HepG2 (cell line): ENCODE results near the gene SLC16A5. TPM values are rescaled to one million over a fixed set of nuclear protein-coding genes. Genes with fewer than 3 reads are reported as not detected.

Experiments used
- DMTF1 ChIP-seq: sonication (generic); formaldehyde crosslinking; IDR thresholded peaks from 2 replicates; pipeline ENCODE4 v1.4.0; 2020; ENCODE audit warnings: mild to moderate bottlenecking, missing genetic modification reagents
- DNMT3B ChIP-seq: conservative IDR thresholded peaks from 2 replicates; pipeline ENCODE4 v1.6.1; 2016; ENCODE audit warnings: missing biosample characterization, control low read depth
- MAFK ChIP-seq, 2 experiments: IDR thresholded peaks in 1 of 2; conservative IDR thresholded peaks in 1 of 2; 2 replicates each; pipeline ENCODE4 v1.6.1; 2011; ENCODE audit warnings: improper control_type of control experiment in 2 of 2, low read length in 2 of 2
- MXD1 ChIP-seq: sonication (generic); formaldehyde crosslinking; IDR thresholded peaks from 2 replicates; pipeline ENCODE4 v1.4.0; 2020; ENCODE audit warnings: mild to moderate bottlenecking, missing genetic modification reagents
- MYPOP ChIP-seq: sonication (generic); formaldehyde crosslinking; IDR thresholded peaks from 2 replicates; pipeline ENCODE4 v1.8.1; 2023; ENCODE audit warnings: mild to moderate bottlenecking, moderate library complexity, missing genetic modification reagents
- PLSCR1 ChIP-seq: sonication (generic); formaldehyde crosslinking; IDR thresholded peaks from 2 replicates; pipeline ENCODE4 v1.5.0; 2020; ENCODE audit warnings: missing genetic modification reagents, mild to moderate bottlenecking, borderline replicate concordance
- SIX1 ChIP-seq: sonication (generic); formaldehyde crosslinking; IDR thresholded peaks from 2 replicates; pipeline ENCODE4 v1.4.0; 2020; ENCODE audit warnings: missing genetic modification reagents, borderline replicate concordance
- SOX13 ChIP-seq, 3 experiments: fragments of 450-650 bp in 1 of 3; sonication (generic) in 1 of 3; formaldehyde crosslinking in 1 of 3; IDR thresholded peaks in 2 of 3; conservative IDR thresholded peaks in 1 of 3; 2 replicates each; pipeline versions ENCODE4 v1.5.0 to v1.6.1; 2016 to 2020; ENCODE audit warnings: antibody characterized with exemption in 1 of 3, mild to moderate bottlenecking in 1 of 3, missing compliant biosample characterization in 1 of 3, missing genetic modification reagents in 1 of 3, moderate library complexity in 1 of 3
- TP53 ChIP-seq: sonication (generic); formaldehyde crosslinking; conservative IDR thresholded peaks from 2 replicates; pipeline ENCODE4 v1.4.0; 2020; ENCODE audit warnings: missing genetic modification reagents
- ZBTB7B ChIP-seq: sonication (generic); formaldehyde crosslinking; IDR thresholded peaks from 2 replicates; pipeline ENCODE4 v1.4.0; 2020; ENCODE audit warnings: missing genetic modification reagents
- ZFP82 ChIP-seq: sonication (generic); formaldehyde crosslinking; IDR thresholded peaks from 2 replicates; pipeline ENCODE4 v1.5.1; 2020; ENCODE audit warnings: mild to moderate bottlenecking, missing genetic modification reagents, borderline replicate concordance
- ZNF280D ChIP-seq: sonication (generic); formaldehyde crosslinking; IDR thresholded peaks from 2 replicates; pipeline ENCODE4 v1.5.1; 2020; ENCODE audit warnings: mild to moderate bottlenecking, missing genetic modification reagents
- ZNF549 ChIP-seq: sonication (generic); formaldehyde crosslinking; IDR thresholded peaks from 2 replicates; pipeline ENCODE4 v1.5.0; 2020; ENCODE audit warnings: missing genetic modification reagents
- ZNF597 ChIP-seq: sonication (generic); formaldehyde crosslinking; IDR thresholded peaks from 2 replicates; pipeline ENCODE4 v1.5.0; 2020; ENCODE audit warnings: missing genetic modification reagents
- ZNF616 ChIP-seq: sonication (generic); formaldehyde crosslinking; IDR thresholded peaks from 2 replicates; pipeline ENCODE4 v1.5.0; 2020; ENCODE audit warnings: low read depth, mild to moderate bottlenecking, missing genetic modification reagents
- ZNF704 ChIP-seq: sonication (generic); formaldehyde crosslinking; IDR thresholded peaks from 2 replicates; pipeline ENCODE4 v1.8.1; 2023; ENCODE audit warnings: mild to moderate bottlenecking, inconsistent platforms, moderate library complexity, missing genetic modification reagents, borderline replicate concordance
- polyA plus RNA-seq, 8 experiments: library from polyadenylated mRNA; depleted of rRNA in 3 of 8; stranded (reverse) in 7 of 8; unstranded in 1 of 8; fragments of >200 nt; fragmentation: Illumina TruSeq in 4 of 8; extraction: Trizol in 4 of 8; gene quantifications; 2 replicates each; pipeline versions ENCODE4 v1.2.1 to v1.2.3, GENCODE V29; 2011 to 2016; ENCODE audit warnings: low read depth in 4 of 8, missing spikeins in 1 of 8, mixed read lengths in 1 of 8; ENCODE audit not compliant: insufficient read depth in 1 of 8
- total RNA-seq, 5 experiments: library from RNA; depleted of rRNA; stranded (reverse); fragments of >200 nt; fragmentation: Illumina TruSeq; extraction: Trizol; gene quantifications; 2 replicates each; pipeline ENCODE4 v1.2.3, GENCODE V29; 2016; ENCODE audit warnings: low read depth in 1 of 5

Gene SLC16A5
- total and polyA plus RNA-seq, 2 of the 13 experiments (the other 11 are each of a cell fraction or from before 2014, with no cell fraction given), result 0.69 to 5.6 TPM

GRCh38 chr17:75109407-75110233, 21.9 kb downstream of the SLC16A5 start, which contains the start of gene ARMC7 (continued):
- peak; percentile 94 for TF ChIP-seq PLSCR1 (CRISPR knock-in tag)
- TF ChIP-seq ZNF616, result no peak; the same call in 1 of the 2 replicates
- no peak for TF ChIP-seq ZNF549 (CRISPR knock-in tag)
- TF ChIP-seq TP53 (CRISPR knock-in tag), result 0 out of 2 replicates have a peak, but pooled peaks have one; percentile 72
- TF ChIP-seq DMTF1 (CRISPR knock-in tag), result no peak
- TF ChIP-seq ZBTB7B, result no peak
- TF ChIP-seq DNMT3B (CRISPR knock-in tag), result no peak; the same call in 1 of the 2 replicates
- TF ChIP-seq MYPOP, result 0 out of 2 replicates have a peak, but pooled peaks have one; percentile 26
- no peak for TF ChIP-seq MXD1 (CRISPR knock-in tag)
- no peak for TF ChIP-seq SOX13 (IDR thresholded peaks at IDR 0.05)
- no peak for TF ChIP-seq SOX13 (CRISPR knock-in tag; conservative IDR thresholded peaks at IDR 0.05 in 1 of 2, IDR thresholded peaks at IDR 0.05 in 1 of 2)
- no peak for TF ChIP-seq ZNF597 (CRISPR knock-in tag)
- TF ChIP-seq ZFP82, result 0 out of 2 replicates have a peak, but pooled peaks have one; percentile 40
- no peak for TF ChIP-seq MAFK (conservative IDR thresholded peaks at IDR 0.05 in 1 of 2, IDR thresholded peaks at IDR 0.05 in 1 of 2; ENCODE audit: low read length in 2 of 2)
- 0 out of 2 replicates have a peak, but pooled peaks have one; percentile 46 for TF ChIP-seq ZNF280D (CRISPR knock-in tag)
- TF ChIP-seq SIX1, result no peak
- TF ChIP-seq ZNF704 (CRISPR knock-in tag), result no peak
